ENCODE measurements around the gene TMEM247.
A peak's percentile ranks its signal among the peaks of the same experiment; 100 is the strongest.

DNA sequence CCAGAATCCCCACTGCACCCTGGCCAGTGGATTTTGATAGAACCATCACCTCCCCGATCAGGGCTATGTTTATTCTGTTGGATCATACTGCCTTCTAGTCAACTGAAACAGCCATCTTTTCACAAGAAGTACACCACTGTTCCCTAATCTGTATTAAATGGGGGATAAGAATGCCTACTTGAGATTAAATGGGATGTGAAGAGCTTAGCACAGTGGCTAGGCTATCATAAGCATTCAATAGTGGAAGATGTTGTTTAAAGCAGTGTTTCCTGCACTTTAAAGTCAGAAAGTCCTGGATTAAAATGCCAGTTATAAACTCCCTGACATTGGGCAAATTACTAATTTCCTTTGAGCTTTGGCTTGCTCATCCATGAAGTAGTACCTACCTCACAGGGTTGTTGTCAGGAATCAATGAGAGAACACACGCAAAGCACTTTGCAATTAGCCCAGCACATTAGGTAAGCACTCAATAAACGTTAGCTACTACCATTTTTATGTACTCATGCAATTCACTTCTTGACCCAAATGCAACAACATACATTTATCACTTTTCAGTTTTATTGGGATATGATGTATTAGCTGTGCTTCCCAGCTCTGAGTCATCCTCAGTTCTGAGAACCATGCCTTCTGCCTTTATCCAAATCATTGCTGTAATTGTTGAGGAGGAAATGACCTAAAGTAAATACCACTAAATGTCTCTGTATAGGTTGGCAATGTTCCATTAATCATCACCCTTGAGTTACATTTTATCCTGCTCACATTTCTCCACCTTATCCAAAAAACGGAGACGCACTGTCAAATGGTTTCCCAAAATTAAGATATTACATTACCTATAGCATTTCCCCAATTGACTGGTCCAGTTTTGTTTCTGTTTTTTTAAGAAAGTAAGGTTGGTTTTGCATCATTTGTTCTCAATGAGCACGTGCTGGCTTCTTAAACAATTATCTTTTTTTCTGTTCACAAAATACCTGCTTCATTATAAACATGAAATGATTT lies 2.1 kb downstream of the TMEM247 start:
- TF ChIP-seq, protein P1, sequence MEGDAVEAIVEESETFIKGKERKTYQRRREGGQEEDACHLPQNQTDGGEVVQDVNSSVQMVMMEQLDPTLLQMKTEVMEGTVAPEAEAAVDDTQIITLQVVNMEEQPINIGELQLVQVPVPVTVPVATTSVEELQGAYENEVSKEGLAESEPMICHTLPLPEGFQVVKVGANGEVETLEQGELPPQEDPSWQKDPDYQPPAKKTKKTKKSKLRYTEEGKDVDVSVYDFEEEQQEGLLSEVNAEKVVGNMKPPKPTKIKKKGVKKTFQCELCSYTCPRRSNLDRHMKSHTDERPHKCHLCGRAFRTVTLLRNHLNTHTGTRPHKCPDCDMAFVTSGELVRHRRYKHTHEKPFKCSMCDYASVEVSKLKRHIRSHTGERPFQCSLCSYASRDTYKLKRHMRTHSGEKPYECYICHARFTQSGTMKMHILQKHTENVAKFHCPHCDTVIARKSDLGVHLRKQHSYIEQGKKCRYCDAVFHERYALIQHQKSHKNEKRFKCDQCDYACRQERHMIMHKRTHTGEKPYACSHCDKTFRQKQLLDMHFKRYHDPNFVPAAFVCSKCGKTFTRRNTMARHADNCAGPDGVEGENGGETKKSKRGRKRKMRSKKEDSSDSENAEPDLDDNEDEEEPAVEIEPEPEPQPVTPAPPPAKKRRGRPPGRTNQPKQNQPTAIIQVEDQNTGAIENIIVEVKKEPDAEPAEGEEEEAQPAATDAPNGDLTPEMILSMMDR (IDR thresholded peaks at IDR 0.05) = no peak
- TF ChIP-seq POLR2A (IDR thresholded peaks at IDR 0.05) (no peak), POLR2AphosphoS5 (IDR thresholded peaks at IDR 0.05) (peak; percentile 19), EP300 (IDR thresholded peaks at IDR 0.05) (no peak)
